SU-DHL-6 (cell line): ENCODE results near the gene CCDC126.

ENCODE experiments used
- CTCF ChIP-seq: fragments of 200-600 bp; sonication (generic); IDR thresholded peaks from one replicate; pipeline ENCODE4 v1.5.1; 2017; ENCODE audit warnings: antibody characterized with exemption, mild to moderate bottlenecking, low read length, moderate library complexity; ENCODE audit not compliant: insufficient read depth, poor library complexity, severe bottlenecking
- EZH2phosphoT487 ChIP-seq: fragments of 200-600 bp; sonication (generic), shearing (Covaris generic); conservative IDR thresholded peaks from 2 replicates; pipeline ENCODE4 v1.6.1; 2018; ENCODE audit warnings: mild to moderate bottlenecking, antibody characterized with exemption, low read length, moderate library complexity, mixed read lengths

GRCh38 chr7:23617482-23617881, 20.3 kb downstream of the CCDC126 start:
- TF ChIP-seq CTCF (no peak), EZH2phosphoT487 (no peak)
